Measurements from ENCODE around the gene VSIG1. TPM values are rescaled to one million over a fixed set of nuclear protein-coding genes. Genes with fewer than 3 reads are reported as not detected.
A peak's percentile ranks its signal among the peaks of the same experiment; 100 is the strongest.

VSIG1 gene
- total and polyA plus RNA-seq, 7 experiments from 2014 or later: 7.8 to 50.2 (median 20.3) TPM

- Histone ChIP-seq H3K9me3 (ENCODE audit: control insufficient read depth in 2 of 3, low read length in 3 of 3) (no peaks in the 10 kb centered on the region), H3K36me3 (ENCODE audit: control insufficient read depth in 2 of 3, insufficient read depth in 3 of 3, low read length in 3 of 3) (no peaks in the 10 kb centered on the region), H3K27me3 (ENCODE audit: control insufficient read depth in 2 of 2, insufficient read depth in 2 of 2, low read length in 2 of 2) (no peaks in the 10 kb centered on the region), H3K4me1 (ENCODE audit: control insufficient read depth in 2 of 2, insufficient read depth in 2 of 2, low read length in 2 of 2) (peaks cover 26 to 38% of the 10 kb centered on the region in 2 donors), H3K27ac (ENCODE audit: low read depth, low read length) (peak overlapping the region; percentile 82), H3K4me3 (ENCODE audit: low read length) (peak overlapping the region; percentile 64)
- peaks cover 18 to 85% (median 70%) of the 10 kb centered on the region in 7 donors for H3K4me1 Mint-ChIP-seq
- intact Hi-C loops (cut with micrococcal nuclease): loop anchor here (2.0 to 5.0 kb wide), 4 partner anchors 41 to 392 kb away; partner anchors contain the start of genes ATG4A (in 1 of the 2), MID2 (in 1 of the 2), PRPS1 (in 1 of the 2) and PSMD10 (in 1 of the 2)
- CTCF ChIA-PET: interaction anchor here (1.5 to 2.4 kb wide), 2 partner anchors 48 to 54 kb away, joined by 3 to 11 read pairs; no protein-coding TSS in a partner anchor
- POLR2A ChIA-PET: interaction anchor here (0.9 to 1.8 kb wide), 2 partner anchors 17 to 51 kb away, joined by 4 to 5 read pairs; no protein-coding TSS in a partner anchor
- peaks cover 0 to 9% (median 2%) of the 10 kb centered on the region in 11 donors for H3K9me3 Mint-ChIP-seq
- peaks cover 0 to 2% (median 0%) of the 10 kb centered on the region in 5 donors for H3K36me3 Mint-ChIP-seq
- peaks cover 0 to under 1% (median 0%) of the 10 kb centered on the region in 5 donors for H3K27me3 Mint-ChIP-seq
- ATAC-seq (peak; percentile 25), DNase-seq (peak in 6 of 9 donors; percentile 9 to 37 (median 34))
- peak overlapping the region; percentile 85 to 97 (median 95) for H3K27ac Mint-ChIP-seq
- peak overlapping the region; percentile 82 to 95 (median 88) for H3K4me3 Mint-ChIP-seq
Observed at GRCh38 chrX:108019382-108019875, 25.4 kb upstream of the VSIG1 start.

GRCh38 chrX:108020631-108021030 lies 24.2 kb upstream of the VSIG1 start:
- Histone ChIP-seq H3K27me3 (ENCODE audit: control insufficient read depth in 2 of 2, insufficient read depth in 2 of 2, low read length in 2 of 2) (no peaks in the 10 kb centered on the region), H3K4me1 (ENCODE audit: control insufficient read depth in 2 of 2, insufficient read depth in 2 of 2, low read length in 2 of 2) (peaks cover 26 to 38% of the 10 kb centered on the region in 2 donors), H3K9me3 (ENCODE audit: control insufficient read depth in 2 of 3, low read length in 3 of 3) (no peaks in the 10 kb centered on the region), H3K36me3 (ENCODE audit: control insufficient read depth in 2 of 3, insufficient read depth in 3 of 3, low read length in 3 of 3) (no peaks in the 10 kb centered on the region), H3K4me3 (ENCODE audit: low read length) (peak overlapping the region; percentile 24), H3K27ac (ENCODE audit: low read depth, low read length) (peak overlapping the region; percentile 82)
- ChIA-PET POLR2A (interaction anchor here (0.7 to 1.7 kb wide), 6 partner anchors 13 to 392 kb away, joined by 3 to 8 read pairs (median 3); partner anchors contain the start of gene PRPS1), CTCF (interaction anchor here (0.9 to 3.0 kb wide), 9 partner anchors 19 to 244 kb away, joined by 3 to 20 read pairs (median 4); partner anchors contain the start of genes ATG4A, PSMD10 and TSC22D3)
- no peaks in the 10 kb centered on the region for H3K27me3 Mint-ChIP-seq
- H3K36me3 Mint-ChIP-seq: peaks cover 0 to 2% (median 0%) of the 10 kb centered on the region in 5 donors
- peak overlapping the region in 8 of 9 donors; percentile 88 to 97 (median 96) for H3K27ac Mint-ChIP-seq
- peak in 7 of 9 donors; percentile 10 to 41 (median 29) for DNase-seq
- intact Hi-C loops (cut with micrococcal nuclease): loop anchor here (1.0 to 5.0 kb wide), 2 partner anchors 52 to 1517 kb away; partner anchors contain the start of gene NXT2 (in 1 of the 2)
- H3K9me3 Mint-ChIP-seq: peaks cover 0 to 4% (median 2%) of the 10 kb centered on the region in 11 donors
- H3K4me1 Mint-ChIP-seq: peaks cover 21 to 88% (median 79%) of the 10 kb centered on the region in 7 donors
- peak overlapping the region; percentile 73 to 95 (median 88) for H3K4me3 Mint-ChIP-seq
- ATAC-seq: no peak

DNA sequence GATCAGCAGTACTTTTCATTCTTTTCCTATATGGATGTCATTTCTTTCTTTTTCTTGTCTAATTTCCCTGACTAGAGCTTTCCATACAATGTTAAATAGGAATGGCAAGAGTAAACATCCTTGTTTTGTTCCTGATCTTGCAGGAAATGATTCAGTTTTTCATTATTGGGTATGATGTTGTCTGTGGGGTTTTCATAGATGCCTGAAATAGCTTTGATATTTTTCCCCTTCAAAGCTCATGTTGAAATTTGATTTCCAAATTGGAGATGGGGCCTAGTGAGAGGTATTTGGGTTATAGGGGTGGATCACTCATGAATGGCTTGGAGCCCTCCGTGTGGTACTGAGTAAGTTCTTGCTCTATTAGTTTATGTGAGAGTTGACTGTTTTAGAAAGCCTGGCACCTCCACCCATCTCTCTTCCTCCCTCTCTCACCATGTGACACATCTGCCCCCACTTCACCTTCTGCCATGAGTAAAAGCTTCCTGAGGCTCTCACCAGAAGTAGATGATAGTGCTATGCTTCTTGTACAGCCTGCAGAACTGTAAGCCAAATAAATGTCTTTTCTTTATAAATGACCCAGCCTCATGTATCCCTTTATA lies 22.3 kb upstream of the VSIG1 start:
- peaks cover 0 to 3% (median 0%) of the 10 kb centered on the region in 5 donors for H3K36me3 Mint-ChIP-seq
- DNase-seq: no peak

GRCh38 chrX:108025376-108025775 lies 19.5 kb upstream of the VSIG1 start:
- Mint-ChIP-seq H3K4me1 (peaks cover 22 to 91% (median 75%) of the 10 kb centered on the region in 7 donors), H3K36me3 (peaks cover 0 to 7% (median 0%) of the 10 kb centered on the region in 5 donors), H3K27me3 (peaks cover 0 to 1% (median 0%) of the 10 kb centered on the region in 5 donors), H3K4me3 (no peak overlapping the region), H3K9me3 (peaks cover 0 to 1% (median 0%) of the 10 kb centered on the region in 11 donors), H3K27ac (peak overlapping the region in 1 of 9 donors; percentile 11)
- Histone ChIP-seq H3K4me1 (ENCODE audit: control insufficient read depth in 2 of 2, insufficient read depth in 2 of 2, low read length in 2 of 2) (peaks cover 8 to 32% of the 10 kb centered on the region in 2 donors), H3K4me3 (ENCODE audit: low read length) (no peak overlapping the region), H3K9me3 (ENCODE audit: control insufficient read depth in 2 of 3, low read length in 3 of 3) (no peaks in the 10 kb centered on the region), H3K27ac (ENCODE audit: low read depth, low read length) (no peak overlapping the region), H3K27me3 (ENCODE audit: control insufficient read depth in 2 of 2, insufficient read depth in 2 of 2, low read length in 2 of 2) (no peaks in the 10 kb centered on the region), H3K36me3 (ENCODE audit: control insufficient read depth in 2 of 3, insufficient read depth in 3 of 3, low read length in 3 of 3) (no peaks in the 10 kb centered on the region)
- ChIA-PET POLR2A (interaction anchor here (1.1 kb wide), 1 partner anchor 45 kb away, joined by 3 read pairs; no protein-coding TSS in a partner anchor), CTCF (no interaction called here)
- DNase-seq (no peak), ATAC-seq (no peak)
- intact Hi-C loops (cut with micrococcal nuclease): no loop called here

More for the DNA sequence above, 22.3 kb upstream of the VSIG1 start:
- H3K27ac ChIP-seq (ENCODE audit: low read depth, low read length): no peak overlapping the region
- CTCF ChIA-PET: interaction anchor here (3.0 kb wide), 1 partner anchor 48 kb away, joined by 20 read pairs; no protein-coding TSS in a partner anchor
- H3K9me3 ChIP-seq (ENCODE audit: control insufficient read depth in 2 of 3, low read length in 3 of 3): no peaks in the 10 kb centered on the region
- POLR2A ChIA-PET: interaction anchor here (0.6 to 0.9 kb wide), 4 partner anchors 36 to 52 kb away, joined by 3 read pairs; no protein-coding TSS in a partner anchor
- H3K4me1 ChIP-seq (ENCODE audit: control insufficient read depth in 2 of 2, insufficient read depth in 2 of 2, low read length in 2 of 2): peaks cover 26 to 41% of the 10 kb centered on the region in 2 donors
- intact Hi-C loops (cut with micrococcal nuclease): loop anchor here in 1 of 2 donors (5.0 kb wide), 1 partner anchor 1515 kb away; the partner anchor contains the start of gene NXT2
- Mint-ChIP-seq H3K4me3 (peak overlapping the region in 9 of 10 donors; percentile 13 to 91 (median 62)), H3K4me1 (peaks cover 23 to 85% (median 78%) of the 10 kb centered on the region in 7 donors), H3K27ac (peak overlapping the region in 7 of 9 donors; percentile 22 to 95 (median 44)), H3K27me3 (no peaks in the 10 kb centered on the region), H3K9me3 (peaks cover 0 to under 1% (median 0%) of the 10 kb centered on the region in 11 donors)
- ATAC-seq: no peak
- H3K27me3 ChIP-seq (ENCODE audit: control insufficient read depth in 2 of 2, insufficient read depth in 2 of 2, low read length in 2 of 2): no peaks in the 10 kb centered on the region
- no peak overlapping the region for H3K4me3 ChIP-seq (ENCODE audit: low read length)
- H3K36me3 ChIP-seq (ENCODE audit: control insufficient read depth in 2 of 3, insufficient read depth in 3 of 3, low read length in 3 of 3): no peaks in the 10 kb centered on the region

DNA sequence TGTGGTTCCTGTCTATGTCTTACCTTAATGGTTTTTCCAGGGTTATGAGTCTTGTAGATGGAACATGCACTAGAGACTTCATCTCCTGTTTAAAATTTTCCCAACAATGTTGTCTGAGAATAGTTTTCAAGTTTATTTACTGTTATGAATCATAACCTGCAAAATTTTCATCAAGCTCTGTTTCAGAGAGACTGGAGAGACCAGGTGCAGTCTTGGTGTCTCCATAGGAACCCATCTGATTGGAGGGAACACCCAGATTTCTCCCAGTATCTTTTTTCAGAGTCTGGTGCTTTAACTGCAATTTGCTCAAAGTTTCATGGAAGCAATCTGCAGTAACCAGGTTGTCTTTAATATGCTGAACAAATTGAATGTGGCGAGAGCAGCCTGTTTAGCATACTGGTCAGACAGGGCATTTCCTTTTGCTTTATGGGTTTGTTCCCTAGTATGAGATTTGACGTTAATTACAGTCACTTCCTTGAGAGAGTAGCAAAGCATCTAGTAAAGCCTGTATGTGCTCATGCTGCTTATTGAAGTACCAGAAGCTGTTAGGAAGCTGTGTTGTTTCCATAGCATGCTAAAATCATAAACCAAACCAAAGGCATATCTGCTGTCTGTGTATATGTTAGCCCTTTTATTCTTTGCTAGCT lies 18.8 kb upstream of the VSIG1 start:
- H3K27ac Mint-ChIP-seq: peak overlapping the region in 7 of 9 donors; percentile 11 to 89 (median 40)
- Histone ChIP-seq H3K27ac (ENCODE audit: low read depth, low read length) (no peak overlapping the region), H3K4me1 (ENCODE audit: control insufficient read depth in 2 of 2, insufficient read depth in 2 of 2, low read length in 2 of 2) (peaks cover 8 to 32% of the 10 kb centered on the region in 2 donors), H3K9me3 (ENCODE audit: control insufficient read depth in 2 of 3, low read length in 3 of 3) (no peaks in the 10 kb centered on the region), H3K27me3 (ENCODE audit: control insufficient read depth in 2 of 2, insufficient read depth in 2 of 2, low read length in 2 of 2) (no peaks in the 10 kb centered on the region), H3K4me3 (ENCODE audit: low read length) (no peak overlapping the region), H3K36me3 (ENCODE audit: control insufficient read depth in 2 of 3, insufficient read depth in 3 of 3, low read length in 3 of 3) (no peaks in the 10 kb centered on the region)
- ChIA-PET POLR2A (no interaction called here), CTCF (interaction anchor here (0.7 to 1.2 kb wide), 2 partner anchors 44 to 357 kb away, joined by 3 to 4 read pairs; no protein-coding TSS in a partner anchor)
- H3K9me3 Mint-ChIP-seq: peaks cover 0 to 1% (median 0%) of the 10 kb centered on the region in 11 donors
- peak; percentile 89 for ATAC-seq
- intact Hi-C loops (cut with micrococcal nuclease): loop anchor here in 1 of 2 donors (2.0 kb wide), 1 partner anchor 19 kb away; the partner anchor contains the start of gene VSIG1
- peaks cover 17 to 91% (median 73%) of the 10 kb centered on the region in 7 donors for H3K4me1 Mint-ChIP-seq
- H3K27me3 Mint-ChIP-seq: peaks cover 0 to 1% (median 0%) of the 10 kb centered on the region in 5 donors
- peak overlapping the region in 5 of 10 donors; percentile 7 to 36 (median 31) for H3K4me3 Mint-ChIP-seq
- H3K36me3 Mint-ChIP-seq: peaks cover 0 to 7% (median 0%) of the 10 kb centered on the region in 5 donors
- peak in 6 of 9 donors; percentile 20 to 41 (median 35) for DNase-seq

DNA sequence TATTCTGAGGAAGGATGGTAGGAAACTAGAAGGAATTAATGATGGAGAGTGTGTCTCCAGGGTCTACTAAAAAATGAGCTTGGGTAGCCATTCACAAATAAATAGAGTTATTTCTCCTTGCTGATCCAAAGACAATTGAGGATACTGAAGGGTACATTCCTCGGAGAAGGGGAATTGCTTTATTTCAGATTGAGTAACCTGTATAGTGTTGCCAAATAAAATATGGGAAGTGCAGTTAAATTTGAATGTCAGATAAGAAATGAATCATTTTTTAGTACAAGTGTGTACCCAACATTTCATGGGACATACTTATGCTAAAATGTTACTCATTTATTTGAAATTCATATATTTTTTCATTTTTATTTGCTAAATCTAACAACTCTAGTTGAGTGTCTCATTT lies 16.0 kb upstream of the VSIG1 start:
- Histone ChIP-seq H3K36me3 (ENCODE audit: control insufficient read depth in 2 of 3, insufficient read depth in 3 of 3, low read length in 3 of 3) (no peaks in the 10 kb centered on the region), H3K27me3 (ENCODE audit: control insufficient read depth in 2 of 2, insufficient read depth in 2 of 2, low read length in 2 of 2) (no peaks in the 10 kb centered on the region), H3K4me1 (ENCODE audit: control insufficient read depth in 2 of 2, insufficient read depth in 2 of 2, low read length in 2 of 2) (peaks cover 0 to 11% of the 10 kb centered on the region in 2 donors), H3K9me3 (ENCODE audit: control insufficient read depth in 2 of 3, low read length in 3 of 3) (no peaks in the 10 kb centered on the region), H3K4me3 (ENCODE audit: low read length) (no peak overlapping the region), H3K27ac (ENCODE audit: low read depth, low read length) (no peak overlapping the region)
- Mint-ChIP-seq H3K9me3 (peaks cover 0 to 1% (median 0%) of the 10 kb centered on the region in 11 donors), H3K4me1 (peaks cover 6 to 86% (median 65%) of the 10 kb centered on the region in 7 donors), H3K4me3 (peak overlapping the region in 2 of 10 donors; percentile 2 to 52), H3K27me3 (peaks cover 0 to 1% (median 0%) of the 10 kb centered on the region in 5 donors), H3K27ac (peak overlapping the region in 4 of 9 donors; percentile 0 to 68 (median 42)), H3K36me3 (peaks cover 0 to 12% (median 0%) of the 10 kb centered on the region in 5 donors)
- intact Hi-C loops (cut with micrococcal nuclease): no loop called here
- ChIA-PET CTCF (no interaction called here), POLR2A (no interaction called here)
- ATAC-seq: no peak
- DNase-seq: no peak
